ENCODE data around the gene TAL1.

The TAL1 gene

DNA sequence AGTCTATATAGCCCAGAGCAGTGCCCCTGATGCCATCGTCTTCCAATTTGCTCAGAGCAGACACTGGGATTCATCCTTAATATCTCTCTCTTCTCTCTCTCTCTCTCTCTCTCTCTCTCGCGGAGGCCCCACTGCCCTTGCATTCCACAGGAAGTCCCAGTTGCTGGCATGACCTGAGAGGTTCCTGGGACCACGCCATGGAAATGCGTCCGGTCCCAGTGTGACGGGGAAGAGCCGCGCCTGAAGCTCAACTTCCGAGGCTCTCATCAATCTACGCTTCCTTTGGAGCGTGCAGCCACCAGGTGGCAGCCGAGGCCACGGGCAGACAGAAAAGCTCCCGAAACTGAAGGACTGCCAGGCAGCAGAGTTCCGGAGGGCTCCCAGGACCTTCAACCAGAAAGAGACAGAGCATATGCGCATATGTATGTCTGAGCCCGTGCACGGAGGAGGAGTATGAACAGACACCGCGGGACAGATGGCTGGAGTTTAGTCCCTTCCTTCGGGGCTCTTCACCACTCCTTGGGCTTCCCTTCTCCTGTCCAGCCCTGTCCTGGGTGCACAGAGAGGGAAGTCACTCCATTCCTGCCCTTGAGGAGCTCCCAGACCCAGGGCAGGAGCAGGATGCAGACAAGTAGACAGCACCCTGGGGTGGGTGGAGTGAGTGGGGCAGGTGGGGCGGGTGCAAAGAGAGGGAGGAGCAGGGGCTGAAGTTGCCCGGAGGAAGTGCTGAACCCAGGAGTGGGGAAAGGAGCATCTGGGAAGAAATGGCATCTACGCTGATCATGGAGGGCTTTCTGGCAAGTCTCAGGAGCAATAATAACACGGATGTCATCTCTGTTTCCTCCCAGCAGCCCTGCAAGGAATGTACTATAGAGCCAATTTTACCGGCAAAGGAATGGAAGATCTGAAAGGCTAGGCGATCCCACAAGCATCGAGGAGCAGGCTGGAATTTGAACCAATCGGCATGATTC lies 52.7 kb downstream of the TAL1 start:
- peak; percentile 97 to 98 for DNase-seq (ENCODE audit: low read depth in 2 of 2)
- TF ChIP-seq, protein P1, sequence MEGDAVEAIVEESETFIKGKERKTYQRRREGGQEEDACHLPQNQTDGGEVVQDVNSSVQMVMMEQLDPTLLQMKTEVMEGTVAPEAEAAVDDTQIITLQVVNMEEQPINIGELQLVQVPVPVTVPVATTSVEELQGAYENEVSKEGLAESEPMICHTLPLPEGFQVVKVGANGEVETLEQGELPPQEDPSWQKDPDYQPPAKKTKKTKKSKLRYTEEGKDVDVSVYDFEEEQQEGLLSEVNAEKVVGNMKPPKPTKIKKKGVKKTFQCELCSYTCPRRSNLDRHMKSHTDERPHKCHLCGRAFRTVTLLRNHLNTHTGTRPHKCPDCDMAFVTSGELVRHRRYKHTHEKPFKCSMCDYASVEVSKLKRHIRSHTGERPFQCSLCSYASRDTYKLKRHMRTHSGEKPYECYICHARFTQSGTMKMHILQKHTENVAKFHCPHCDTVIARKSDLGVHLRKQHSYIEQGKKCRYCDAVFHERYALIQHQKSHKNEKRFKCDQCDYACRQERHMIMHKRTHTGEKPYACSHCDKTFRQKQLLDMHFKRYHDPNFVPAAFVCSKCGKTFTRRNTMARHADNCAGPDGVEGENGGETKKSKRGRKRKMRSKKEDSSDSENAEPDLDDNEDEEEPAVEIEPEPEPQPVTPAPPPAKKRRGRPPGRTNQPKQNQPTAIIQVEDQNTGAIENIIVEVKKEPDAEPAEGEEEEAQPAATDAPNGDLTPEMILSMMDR (IDR thresholded peaks at IDR 0.05; ENCODE audit: low read depth, low read length): peak; percentile 96
- H3K4me3 ChIP-seq (replicated peaks in 1 of 2; ENCODE audit: low read depth in 2 of 2, low read length in 2 of 2): peak overlapping the region; percentile 36 to 54

DNA sequence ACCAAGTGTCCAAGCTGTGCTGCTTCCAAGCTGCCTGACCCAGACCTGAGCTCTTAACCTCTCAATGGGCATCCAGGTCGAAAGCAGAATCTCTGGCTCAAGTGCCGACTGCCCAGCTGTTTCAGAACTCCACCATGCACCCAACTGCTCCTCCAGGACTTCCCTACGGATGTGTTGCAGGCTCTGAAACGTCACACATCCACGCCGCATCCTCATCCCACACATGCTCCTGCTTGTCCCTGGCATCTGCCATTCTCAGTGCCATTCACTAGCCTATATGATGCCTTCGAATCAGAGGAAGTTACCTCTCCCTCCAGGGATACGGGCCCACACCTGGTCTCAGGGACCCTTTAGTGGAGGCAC lies 53.4 kb downstream of the TAL1 start:
- H3K4me3 ChIP-seq (replicated peaks in 1 of 2; ENCODE audit: low read depth in 2 of 2, low read length in 2 of 2): peak overlapping the region; percentile 0 to 54
- TF ChIP-seq, protein P1 (IDR thresholded peaks at IDR 0.05; ENCODE audit: low read depth, low read length): no peak
- no peak for DNase-seq (ENCODE audit: low read depth in 2 of 2)

DNA sequence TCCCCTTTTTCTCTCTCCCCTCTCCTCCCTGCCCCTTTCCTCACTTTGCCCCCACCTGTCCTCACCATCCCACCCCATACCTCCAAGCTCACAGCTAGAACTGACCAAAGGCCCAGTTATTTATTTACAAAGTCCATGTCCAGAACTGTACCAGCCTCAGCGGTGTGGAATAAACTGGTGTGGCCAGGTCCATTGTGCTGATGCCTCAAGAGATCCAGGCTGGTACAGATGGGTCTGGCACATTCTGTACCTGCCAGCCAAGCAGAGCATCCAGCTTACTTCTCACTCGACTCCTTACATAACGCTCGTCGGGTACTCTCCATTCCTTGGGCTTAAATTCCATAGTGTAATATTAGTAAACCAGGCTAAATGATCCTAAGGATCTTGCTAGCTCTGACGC lies 54.0 kb downstream of the TAL1 start:
- TF ChIP-seq, protein P1 (IDR thresholded peaks at IDR 0.05; ENCODE audit: low read depth, low read length): no peak
- no peak overlapping the region for H3K4me3 ChIP-seq (replicated peaks in 1 of 2; ENCODE audit: low read depth in 2 of 2, low read length in 2 of 2)
- DNase-seq (ENCODE audit: low read depth in 2 of 2): no peak

DNA sequence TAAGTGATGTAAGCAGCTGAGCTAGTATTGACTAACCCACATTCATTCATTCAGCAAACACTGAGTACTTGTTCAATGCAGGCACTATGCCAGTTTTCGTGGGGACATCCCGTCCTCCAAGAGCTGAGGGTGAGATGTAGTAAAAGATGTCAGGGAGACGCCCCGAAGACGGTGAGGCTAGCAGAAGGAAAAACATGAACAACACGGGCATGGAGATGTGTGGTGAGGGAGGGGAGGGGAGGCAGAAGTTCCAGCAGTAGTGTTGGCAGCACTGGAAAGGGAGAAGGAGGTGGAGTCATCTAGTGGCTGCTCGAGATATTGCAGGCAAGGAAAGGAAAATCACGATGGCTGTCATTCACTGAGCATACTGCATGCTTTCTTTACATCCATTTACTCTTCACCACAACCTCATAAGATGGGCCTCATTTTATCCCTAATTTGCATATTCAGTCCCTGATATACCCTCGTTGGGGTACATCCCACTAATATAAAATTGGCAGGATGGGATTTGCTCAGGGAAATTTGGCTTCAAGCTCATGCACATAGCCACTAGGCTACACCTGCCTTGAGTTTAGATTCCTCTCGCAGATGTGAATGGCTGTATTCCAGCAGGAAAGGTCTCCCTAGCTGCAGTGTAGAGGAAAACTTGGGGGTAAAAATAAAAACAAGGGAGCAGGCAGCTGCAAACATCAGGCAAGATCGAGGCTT lies 56.6 kb downstream of the TAL1 start:
- no peak overlapping the region for H3K4me3 ChIP-seq (replicated peaks in 1 of 2; ENCODE audit: low read depth in 2 of 2, low read length in 2 of 2)
- peak; percentile 72 to 75 for DNase-seq (ENCODE audit: low read depth in 2 of 2)
- TF ChIP-seq, protein P1 (IDR thresholded peaks at IDR 0.05; ENCODE audit: low read depth, low read length): peak; percentile 99

DNA sequence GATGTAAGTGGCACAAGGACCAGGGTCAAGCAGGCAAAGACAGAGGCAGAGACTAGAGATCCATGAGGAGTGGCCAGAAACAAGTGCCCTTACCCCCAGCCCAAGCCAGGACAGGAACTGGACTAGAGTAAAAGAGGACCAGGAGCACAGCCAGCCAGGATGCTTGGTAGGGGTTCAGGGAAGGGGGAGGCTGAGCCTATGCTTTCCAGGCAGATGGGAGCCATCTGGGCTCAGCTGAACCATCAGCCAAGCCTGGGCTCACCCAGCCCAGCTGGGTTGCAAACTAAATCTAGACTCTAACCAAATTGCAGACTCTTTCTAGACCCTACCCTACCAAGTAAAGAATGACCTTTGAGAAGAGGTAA lies 57.4 kb downstream of the TAL1 start:
- no peak overlapping the region for H3K4me3 ChIP-seq (replicated peaks in 1 of 2; ENCODE audit: low read depth in 2 of 2, low read length in 2 of 2)
- no peak for DNase-seq (ENCODE audit: low read depth in 2 of 2)
- TF ChIP-seq, protein P1 (IDR thresholded peaks at IDR 0.05; ENCODE audit: low read depth, low read length): no peak

DNA sequence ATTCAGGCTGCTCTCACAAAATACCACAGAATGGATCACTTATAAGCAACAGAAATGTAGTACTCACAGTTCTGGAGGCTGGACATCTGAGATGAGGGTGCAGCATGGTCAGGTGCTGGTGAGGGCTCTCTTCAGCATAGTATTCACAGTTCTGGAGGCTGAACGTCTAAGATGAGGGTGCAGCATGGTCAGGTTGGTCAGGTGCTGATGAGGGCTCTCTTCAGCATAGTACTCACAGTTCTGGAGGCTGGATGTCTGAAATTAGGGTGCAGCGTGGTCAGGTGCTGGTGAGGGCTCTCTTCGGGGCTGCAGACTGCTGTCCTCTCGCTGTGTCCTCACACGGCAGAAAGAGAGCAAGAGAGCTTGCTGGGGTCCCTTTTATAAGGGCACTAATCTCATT lies 59.2 kb downstream of the TAL1 start:
- H3K4me3 ChIP-seq (replicated peaks in 1 of 2; ENCODE audit: low read depth in 2 of 2, low read length in 2 of 2): no peak overlapping the region
- TF ChIP-seq, protein P1 (IDR thresholded peaks at IDR 0.05; ENCODE audit: low read depth, low read length): no peak
- no peak for DNase-seq (ENCODE audit: low read depth in 2 of 2)
